ENCODE data around the gene POMT1.
"Not testable (repeated sequence)": the region's sequence is repeated elsewhere in the genome, so short reads cannot be mapped to it uniquely, and the experiment has no call there.

Gene POMT1

GRCh38 chr9:131499254-131499767 is 3.4 kb upstream of the POMT1 start:
- DNase-seq, result no peak

GRCh38 chr9:131500377-131500776 is 2.3 kb upstream of the POMT1 start:
- DNase-seq, result peak; percentile 80

- DNase-seq, result peak; percentile 44
Observed at GRCh38 chr9:131500939-131501541, 1.7 kb upstream of the POMT1 start.

- peak; percentile 65 for DNase-seq
Observed at GRCh38 chr9:131503626-131504465, 1.1 kb downstream of the POMT1 start.

GRCh38 chr9:131505012-131505411 is 2.3 kb downstream of the POMT1 start:
- no peak for DNase-seq

- DNase-seq, result no peak
Observed at GRCh38 chr9:131511416-131511815, 8.7 kb downstream of the POMT1 start.

- DNase-seq, result no peak
Observed at GRCh38 chr9:131511880-131512279, 9.2 kb downstream of the POMT1 start.

- DNase-seq, result no peak
Observed at GRCh38 chr9:131513177-131513576, 10.5 kb downstream of the POMT1 start.

- DNase-seq, result not testable (repeated sequence)
Observed at GRCh38 chr9:131515559-131516031, 12.9 kb downstream of the POMT1 start.

- no peak for DNase-seq
Observed at GRCh38 chr9:131516100-131516499, 13.4 kb downstream of the POMT1 start.

- DNase-seq, result no peak
Observed at GRCh38 chr9:131516930-131517329, 14.2 kb downstream of the POMT1 start.

- DNase-seq, result no peak
Observed at GRCh38 chr9:131517761-131518190, 15.1 kb downstream of the POMT1 start.

GRCh38 chr9:131518553-131518952 is 15.8 kb downstream of the POMT1 start:
- DNase-seq, result no peak

GRCh38 chr9:131520503-131520902 is 17.8 kb downstream of the POMT1 start:
- DNase-seq, result no peak

GRCh38 chr9:131521203-131521602 is 18.5 kb downstream of the POMT1 start:
- no peak for DNase-seq

GRCh38 chr9:131521822-131522221 is 19.1 kb downstream of the POMT1 start:
- DNase-seq, result no peak

GRCh38 chr9:131522257-131523085 is 19.8 kb downstream of the POMT1 start:
- no peak for DNase-seq

GRCh38 chr9:131523086-131523388 is 20.3 kb downstream of the POMT1 start:
- DNase-seq, result no peak

GRCh38 chr9:131523451-131524435 is 21.0 kb downstream of the POMT1 start:
- DNase-seq, result no peak

GRCh38 chr9:131524665-131525315 is 22.1 kb downstream of the POMT1 start:
- DNase-seq, result no peak

Measured in CD4-positive, alpha-beta T cell treated with Interleukin-10 for 1 hour (primary cell).